ENCODE data around the gene ACTL10. TPM values are rescaled to one million over a fixed set of nuclear protein-coding genes. Genes with fewer than 3 reads are reported as not detected.

ACTL10 gene
- total RNA-seq, 1 experiment from 2014 or later, result 5.4 TPM

DNA sequence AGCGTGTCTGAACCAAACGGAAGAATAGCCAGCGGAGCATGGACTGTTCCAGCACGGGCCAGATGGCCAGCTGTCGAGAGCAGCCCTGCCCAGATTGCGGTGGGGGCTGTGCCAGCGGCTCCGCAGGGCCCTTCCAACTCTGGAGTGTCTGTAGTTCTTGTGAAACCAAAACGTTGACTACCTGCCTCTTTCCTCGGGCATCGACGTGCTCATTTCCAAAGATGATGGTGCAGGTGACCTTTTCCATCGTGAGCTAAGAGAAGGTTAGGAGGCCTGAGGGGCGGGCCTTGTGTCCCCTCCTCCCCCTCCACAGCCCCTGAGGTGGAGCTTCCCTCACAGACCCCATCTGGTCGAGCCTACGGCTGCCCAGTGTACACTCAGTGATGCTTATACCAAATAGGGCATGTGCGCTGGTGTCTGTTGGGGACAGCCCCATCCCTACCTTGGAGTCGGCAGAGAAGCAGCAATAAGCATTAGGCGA is 17.5 kb upstream of the ACTL10 start:
- Mint-ChIP-seq H3K27ac (ENCODE audit: unreplicated experiment) (no peak overlapping the region), H3K36me3 (ENCODE audit: insufficient read depth, unreplicated experiment) (peaks cover 60% of the 10 kb centered on the region), H3K27me3 (ENCODE audit: unreplicated experiment) (no peaks in the 10 kb centered on the region), H3K9me3 (ENCODE audit: low read depth, unreplicated experiment) (no peaks in the 10 kb centered on the region), H3K4me3 (ENCODE audit: low read depth, unreplicated experiment) (no peak overlapping the region), H3K4me1 (ENCODE audit: low read depth, unreplicated experiment) (peaks cover 41% of the 10 kb centered on the region)
- DNase-seq, result no peak
- BruUV-seq (replicated peaks), result no TSS peak
- CTCF ChIA-PET, result interaction anchor here (0.5 kb wide), 1 partner anchor 132 kb away, joined by 3 read pairs; no protein-coding TSS in a partner anchor
- intact Hi-C loops (cut with micrococcal nuclease; ENCODE audit: unreplicated experiment), result no loop called here
- TF ChIP-seq, protein P1, sequence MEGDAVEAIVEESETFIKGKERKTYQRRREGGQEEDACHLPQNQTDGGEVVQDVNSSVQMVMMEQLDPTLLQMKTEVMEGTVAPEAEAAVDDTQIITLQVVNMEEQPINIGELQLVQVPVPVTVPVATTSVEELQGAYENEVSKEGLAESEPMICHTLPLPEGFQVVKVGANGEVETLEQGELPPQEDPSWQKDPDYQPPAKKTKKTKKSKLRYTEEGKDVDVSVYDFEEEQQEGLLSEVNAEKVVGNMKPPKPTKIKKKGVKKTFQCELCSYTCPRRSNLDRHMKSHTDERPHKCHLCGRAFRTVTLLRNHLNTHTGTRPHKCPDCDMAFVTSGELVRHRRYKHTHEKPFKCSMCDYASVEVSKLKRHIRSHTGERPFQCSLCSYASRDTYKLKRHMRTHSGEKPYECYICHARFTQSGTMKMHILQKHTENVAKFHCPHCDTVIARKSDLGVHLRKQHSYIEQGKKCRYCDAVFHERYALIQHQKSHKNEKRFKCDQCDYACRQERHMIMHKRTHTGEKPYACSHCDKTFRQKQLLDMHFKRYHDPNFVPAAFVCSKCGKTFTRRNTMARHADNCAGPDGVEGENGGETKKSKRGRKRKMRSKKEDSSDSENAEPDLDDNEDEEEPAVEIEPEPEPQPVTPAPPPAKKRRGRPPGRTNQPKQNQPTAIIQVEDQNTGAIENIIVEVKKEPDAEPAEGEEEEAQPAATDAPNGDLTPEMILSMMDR (IDR thresholded peaks at IDR 0.05; ENCODE audit: unreplicated experiment), result no peak

DNA sequence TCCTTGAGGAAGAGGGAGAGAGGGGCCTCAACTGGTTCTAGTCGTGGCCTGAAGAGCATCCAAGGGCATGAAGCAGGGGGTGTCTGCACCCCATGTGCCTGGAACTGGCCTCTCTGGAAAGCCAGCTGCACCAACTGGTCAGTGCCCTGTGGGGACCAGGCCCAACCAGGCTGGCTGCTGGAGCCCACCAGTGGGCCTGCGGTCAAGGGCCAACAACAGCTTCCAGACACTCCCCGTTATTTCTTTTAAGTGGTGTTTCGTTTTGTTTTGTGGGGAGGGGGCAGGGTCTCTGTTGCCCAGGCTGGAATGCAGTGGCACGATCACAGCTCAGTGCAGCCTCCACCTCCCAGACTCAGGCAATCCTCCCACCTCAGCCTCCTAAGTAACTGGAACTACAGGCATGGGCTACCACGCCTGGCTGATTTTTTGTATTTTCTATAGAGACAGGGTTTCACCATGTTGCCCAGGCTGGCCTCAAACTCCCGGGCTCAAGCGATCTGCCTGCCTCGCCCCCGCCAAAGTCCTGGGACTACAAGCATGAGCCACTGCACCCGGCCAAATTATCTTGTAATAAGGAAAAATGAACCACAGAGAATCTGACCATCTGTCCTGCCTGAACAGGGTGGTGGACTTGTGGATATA is 16.5 kb upstream of the ACTL10 start:
- Mint-ChIP-seq H3K4me1 (ENCODE audit: low read depth, unreplicated experiment) (peaks cover 51% of the 10 kb centered on the region), H3K27ac (ENCODE audit: unreplicated experiment) (no peak overlapping the region), H3K4me3 (ENCODE audit: low read depth, unreplicated experiment) (no peak overlapping the region), H3K9me3 (ENCODE audit: low read depth, unreplicated experiment) (no peaks in the 10 kb centered on the region), H3K36me3 (ENCODE audit: insufficient read depth, unreplicated experiment) (peaks cover 62% of the 10 kb centered on the region), H3K27me3 (ENCODE audit: unreplicated experiment) (no peaks in the 10 kb centered on the region)
- no TSS peak for BruUV-seq (replicated peaks)
- CTCF ChIA-PET, result interaction anchor here (0.6 to 2.2 kb wide), 5 partner anchors 12 to 163 kb away, joined by 3 to 9 read pairs (median 4); partner anchors contain the start of genes ACTL10 and C20orf144
- TF ChIP-seq, protein P1 (IDR thresholded peaks at IDR 0.05; ENCODE audit: unreplicated experiment), result no peak
- intact Hi-C loops (cut with micrococcal nuclease; ENCODE audit: unreplicated experiment), result loop anchor here (5.0 kb wide), 2 partner anchors 133 to 193 kb away; no protein-coding TSS in a partner anchor
- DNase-seq, result no peak

DNA sequence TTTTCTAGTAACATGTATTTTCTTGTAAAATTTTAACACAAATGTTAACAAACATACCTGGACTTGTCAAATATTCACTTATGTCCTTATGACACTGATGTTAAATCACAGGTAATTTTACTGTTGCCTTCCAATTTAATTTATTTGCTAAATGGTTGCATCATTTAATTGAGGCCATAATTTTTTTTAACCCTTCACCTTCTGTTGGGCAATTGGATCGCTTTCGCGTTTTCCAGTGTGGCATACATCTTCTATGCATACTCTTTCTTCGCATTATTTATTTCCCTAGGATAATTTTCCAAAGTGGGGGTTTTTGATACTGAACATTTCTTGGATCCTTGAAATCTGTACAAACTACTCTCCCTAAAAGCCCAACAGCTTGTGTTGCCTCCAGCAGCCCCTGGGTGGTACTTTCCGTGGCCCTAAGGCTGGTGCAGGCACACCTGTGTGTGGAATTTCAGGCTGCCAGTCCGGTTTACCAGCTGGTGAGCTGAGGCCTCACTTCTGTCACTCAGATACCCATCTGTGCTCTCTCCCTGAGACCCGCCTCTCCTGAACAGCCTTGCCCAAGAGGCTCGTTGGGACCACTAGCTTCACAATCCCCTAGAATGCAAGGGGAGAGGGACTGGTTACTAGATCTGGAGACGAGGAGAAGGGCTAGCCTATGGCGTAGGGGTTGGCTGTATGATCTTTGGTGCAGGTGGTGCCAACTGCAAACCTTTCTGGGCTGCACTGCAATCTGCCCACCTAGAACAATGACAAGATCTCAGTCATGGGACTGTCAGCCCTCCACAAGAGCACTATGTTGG is 15.8 kb upstream of the ACTL10 start:
- intact Hi-C loops (cut with micrococcal nuclease; ENCODE audit: unreplicated experiment), result loop anchor here (5.0 kb wide), 2 partner anchors 134 to 194 kb away; no protein-coding TSS in a partner anchor

DNA sequence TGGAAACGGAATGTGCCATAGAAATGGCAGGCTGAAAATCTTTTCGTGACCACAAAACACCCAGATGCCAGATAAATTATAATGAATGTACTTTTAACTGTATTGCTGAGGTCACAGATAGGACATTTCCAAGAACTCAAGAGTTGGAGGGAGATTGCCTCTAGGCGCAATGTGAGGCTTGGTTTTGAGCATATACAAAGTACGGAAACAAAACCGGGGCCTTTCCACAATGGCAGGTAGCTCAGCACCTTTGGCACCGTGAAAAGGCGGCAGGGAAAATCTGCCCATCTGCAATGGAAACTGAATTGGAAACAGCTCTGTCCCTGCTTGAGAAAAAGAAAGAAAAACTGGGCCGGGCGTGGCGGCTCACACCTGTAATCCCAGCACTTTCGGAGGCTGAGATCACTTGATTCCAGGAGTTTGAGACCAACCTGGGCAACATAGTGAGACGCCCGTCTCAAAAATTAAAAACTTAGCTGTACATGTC is 15.1 kb upstream of the ACTL10 start:
- Mint-ChIP-seq H3K4me1 (ENCODE audit: low read depth, unreplicated experiment) (peaks cover 53% of the 10 kb centered on the region), H3K9me3 (ENCODE audit: low read depth, unreplicated experiment) (no peaks in the 10 kb centered on the region), H3K4me3 (ENCODE audit: low read depth, unreplicated experiment) (peak overlapping the region; percentile 16), H3K27me3 (ENCODE audit: unreplicated experiment) (no peaks in the 10 kb centered on the region), H3K27ac (ENCODE audit: unreplicated experiment) (peak overlapping the region; percentile 14), H3K36me3 (ENCODE audit: insufficient read depth, unreplicated experiment) (peaks cover 61% of the 10 kb centered on the region)
- CTCF ChIA-PET, result interaction anchor here (0.6 to 2.2 kb wide), 11 partner anchors 10 to 278 kb away, joined by 3 to 9 read pairs (median 4); partner anchors contain the start of genes ACTL10, C20orf144 and CBFA2T2
- DNase-seq, result no peak
- intact Hi-C loops (cut with micrococcal nuclease; ENCODE audit: unreplicated experiment), result loop anchor here (5.0 kb wide), 2 partner anchors 134 to 194 kb away; no protein-coding TSS in a partner anchor
- TF ChIP-seq, protein P1 (IDR thresholded peaks at IDR 0.05; ENCODE audit: unreplicated experiment), result no peak
- BruUV-seq (replicated peaks), result no TSS peak

More for the DNA sequence above, 15.8 kb upstream of the ACTL10 start:
- TF ChIP-seq, protein P1 (IDR thresholded peaks at IDR 0.05; ENCODE audit: unreplicated experiment), result no peak
- Mint-ChIP-seq H3K4me3 (ENCODE audit: low read depth, unreplicated experiment) (peak overlapping the region; percentile 16), H3K27ac (ENCODE audit: unreplicated experiment) (peak overlapping the region; percentile 14), H3K36me3 (ENCODE audit: insufficient read depth, unreplicated experiment) (peaks cover 61% of the 10 kb centered on the region), H3K9me3 (ENCODE audit: low read depth, unreplicated experiment) (no peaks in the 10 kb centered on the region), H3K27me3 (ENCODE audit: unreplicated experiment) (no peaks in the 10 kb centered on the region), H3K4me1 (ENCODE audit: low read depth, unreplicated experiment) (peaks cover 53% of the 10 kb centered on the region)
- BruUV-seq (replicated peaks), result no TSS peak
- peak; percentile 88 for DNase-seq
- CTCF ChIA-PET, result interaction anchor here (0.6 to 2.2 kb wide), 11 partner anchors 11 to 277 kb away, joined by 3 to 9 read pairs (median 4); partner anchors contain the start of genes ACTL10, C20orf144 and CBFA2T2

Data from Calu3 (cell line).